Fibroblast of skin of right biceps (primary cell): Measurements from ENCODE around the gene G0S2.

Experiments used
- DNase-seq: peaks from one replicate; pipeline ENCODE4 v3.0.0-alpha.2; 2013

The G0S2 gene

GRCh38 chr1:209674957-209675564 lies at the start of gene G0S2:
Gene G0S2 (plus strand): TSS chr1:209675412. CDS start chr1:209675685, 273 bp downstream.
- DNase-seq, result peak; percentile 42

- DNase-seq, result no peak
These were observed 49.4 kb upstream of the G0S2 start for GRCh38 chr1:209625791-209626285.

- no peak for DNase-seq
These were observed 48.7 kb upstream of the G0S2 start for GRCh38 chr1:209626346-209627026.

- DNase-seq, result no peak
These were observed 48.0 kb upstream of the G0S2 start for GRCh38 chr1:209627027-209627731.

GRCh38 chr1:209627732-209628196 lies 47.4 kb upstream of the G0S2 start:
- DNase-seq, result peak; percentile 71

GRCh38 chr1:209628618-209629299 lies 46.5 kb upstream of the G0S2 start:
- DNase-seq, result no peak

- no peak for DNase-seq
These were observed 45.4 kb upstream of the G0S2 start for GRCh38 chr1:209629621-209630382.

GRCh38 chr1:209630383-209631225 lies 44.6 kb upstream of the G0S2 start:
- DNase-seq, result no peak

- peak; percentile 83 for DNase-seq
These were observed 41.7 kb upstream of the G0S2 start for GRCh38 chr1:209633335-209633997.

- peak; percentile 42 for DNase-seq
These were observed 41.0 kb upstream of the G0S2 start for GRCh38 chr1:209634005-209634737.

- no peak for DNase-seq
These were observed 39.4 kb upstream of the G0S2 start for GRCh38 chr1:209635850-209636249.

GRCh38 chr1:209641832-209642172 lies 33.4 kb upstream of the G0S2 start:
- DNase-seq, result no peak

GRCh38 chr1:209642816-209643215 lies 32.4 kb upstream of the G0S2 start:
- no peak for DNase-seq

- peak; percentile 28 for DNase-seq
These were observed 31.8 kb upstream of the G0S2 start for GRCh38 chr1:209643285-209644020.

GRCh38 chr1:209645574-209646452 lies 29.4 kb upstream of the G0S2 start:
- no peak for DNase-seq

GRCh38 chr1:209646558-209646957 lies 28.7 kb upstream of the G0S2 start:
- DNase-seq, result peak; percentile 67

- no peak for DNase-seq
These were observed 28.1 kb upstream of the G0S2 start for GRCh38 chr1:209647156-209647555.

- no peak for DNase-seq
These were observed 26.9 kb upstream of the G0S2 start for GRCh38 chr1:209648346-209648745.
